NCI-H524 (cell line): Measurements from ENCODE around the gene RALA.

Source experiments
- DNase-seq, 2 experiments: peaks; one replicate each; lab custom pipeline; 2025; lab: John Stamatoyannopoulos, UW

The RALA gene

DNA sequence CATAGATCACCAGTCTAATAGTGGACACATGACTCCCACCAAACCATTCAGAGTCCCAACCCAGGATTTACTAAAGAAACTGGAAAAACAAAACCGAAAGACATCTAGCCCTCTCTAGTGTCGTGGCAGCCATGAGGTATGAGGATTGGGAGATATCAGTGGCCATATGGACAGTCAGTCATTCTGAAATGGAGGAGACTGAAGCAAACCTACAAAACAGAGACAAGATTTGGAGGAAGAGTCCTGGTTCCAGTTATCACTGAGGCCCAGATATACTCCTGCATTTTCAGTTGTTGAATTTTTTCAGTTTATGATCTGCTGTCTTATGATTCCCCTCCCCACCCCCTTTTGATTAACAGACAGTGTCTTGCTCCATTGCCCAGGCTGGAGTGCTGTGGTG is 9.1 kb upstream of the RALA start:
- no peak for DNase-seq

DNA sequence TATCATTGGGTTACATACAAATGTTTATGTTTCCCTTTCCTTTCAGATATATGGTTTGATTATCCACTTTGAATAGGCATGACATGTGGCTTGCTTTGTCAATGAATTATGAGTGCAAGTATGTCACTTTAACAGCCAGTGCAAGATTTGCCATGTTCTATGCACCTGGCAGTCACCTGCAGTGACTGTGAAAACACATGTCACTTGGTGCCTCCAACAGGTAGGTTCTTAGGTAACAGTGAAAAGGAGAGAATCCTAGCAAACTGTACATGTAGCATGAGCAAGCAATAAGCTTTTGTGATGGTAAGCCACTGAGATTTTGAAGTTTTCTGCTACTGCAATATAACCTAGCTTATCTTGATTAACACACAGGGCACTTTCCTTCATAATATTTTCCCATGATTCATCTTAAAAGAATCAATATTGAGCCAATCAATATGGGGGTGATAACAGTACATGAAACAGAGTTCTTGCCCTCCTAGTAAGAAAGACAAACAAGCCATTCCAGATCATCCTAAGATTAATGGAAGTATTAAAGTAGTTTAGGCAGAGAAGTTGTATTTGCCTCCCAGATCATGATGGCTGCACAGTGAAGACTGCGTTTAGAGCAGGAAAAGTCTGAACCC is 7.9 kb upstream of the RALA start:
- DNase-seq, result no peak

DNA sequence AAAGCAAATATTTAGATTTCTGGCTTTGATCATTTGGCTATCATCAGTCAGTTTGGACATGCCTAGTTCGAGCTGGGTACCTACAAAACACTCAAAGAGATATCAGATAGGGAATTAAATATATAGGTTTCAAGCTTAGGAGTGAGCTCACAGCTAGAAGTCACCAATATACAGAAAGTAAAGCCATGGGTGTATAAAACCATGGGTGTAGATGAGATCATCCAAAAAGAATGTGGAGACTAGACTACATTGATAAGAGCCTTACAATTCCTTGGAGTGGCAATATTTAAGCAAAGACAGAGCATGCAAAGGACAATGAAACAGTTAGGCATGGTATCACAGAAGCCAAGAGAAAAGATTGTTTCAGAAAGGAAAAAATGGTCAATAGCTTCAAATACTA is 7.2 kb upstream of the RALA start:
- no peak for DNase-seq

DNA sequence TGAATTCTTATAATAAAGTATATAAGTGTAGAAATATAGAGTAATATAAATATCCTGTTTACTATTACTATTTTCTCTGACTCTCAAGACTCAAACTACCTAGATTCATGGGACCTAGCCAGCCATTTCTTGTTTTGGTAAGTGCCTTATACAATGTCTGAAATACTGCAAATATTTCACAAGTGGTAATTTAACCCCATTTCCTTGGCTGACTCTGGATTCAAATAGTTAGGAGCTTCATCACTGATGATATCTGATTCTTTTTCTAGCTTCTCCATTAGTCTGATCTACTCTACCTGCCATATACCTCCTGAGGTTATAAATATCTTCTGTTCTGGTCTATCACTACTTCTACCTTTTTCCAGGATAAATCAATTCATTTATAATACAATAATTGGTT is 6.4 kb upstream of the RALA start:
- no peak for DNase-seq

GRCh38 chr7:39618868-39619267 is 4.5 kb upstream of the RALA start:
- no peak for DNase-seq

GRCh38 chr7:39620486-39620885 is 2.9 kb upstream of the RALA start:
- no peak for DNase-seq

DNA sequence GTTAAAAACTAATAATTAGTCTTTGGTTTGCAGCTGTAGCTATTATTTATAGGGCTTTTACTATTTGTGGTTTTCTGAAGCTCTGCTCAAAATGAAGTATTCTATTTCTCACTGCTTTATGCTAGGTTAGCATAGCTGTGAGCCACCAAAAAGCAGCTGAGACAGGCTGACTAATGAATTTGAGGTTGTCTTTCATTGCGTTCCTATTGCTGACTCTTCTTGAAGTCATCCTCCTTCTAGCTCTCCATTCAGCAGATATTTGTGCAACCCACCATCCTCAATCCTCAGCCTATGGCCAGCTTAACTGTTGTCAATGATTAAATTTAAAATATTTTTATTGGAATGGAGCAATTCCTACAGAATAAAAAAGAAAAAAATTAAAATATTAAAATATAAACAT is 2.1 kb upstream of the RALA start:
- DNase-seq, result no peak

DNA sequence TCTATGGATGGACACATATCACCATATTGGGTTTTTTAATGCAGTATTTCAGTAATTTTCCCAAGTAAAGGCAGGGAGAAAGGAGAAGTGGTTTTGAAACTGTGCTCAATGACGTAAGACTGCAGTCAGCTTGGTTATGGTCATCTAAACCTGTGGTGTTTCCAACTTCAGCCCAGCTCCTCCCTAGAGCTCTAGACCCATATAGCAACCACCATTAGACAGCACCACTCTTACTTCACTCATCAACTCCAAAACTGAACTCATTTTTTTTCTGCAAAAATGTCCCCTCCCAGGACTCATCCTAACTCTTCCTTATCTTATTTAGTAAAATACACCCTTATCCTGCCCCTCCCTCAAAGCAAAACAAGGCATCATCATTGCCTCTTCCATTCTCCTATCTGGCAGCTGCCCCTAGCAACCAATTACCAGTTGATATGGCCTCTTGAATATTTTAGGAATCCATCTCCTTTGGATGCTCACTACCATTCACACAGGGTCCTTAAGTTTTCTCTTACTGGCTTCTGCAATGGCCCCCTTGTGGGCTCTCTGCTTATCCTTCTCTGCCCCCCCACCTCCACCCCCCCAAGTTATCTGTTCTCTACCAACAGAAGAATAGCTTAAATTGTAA is 1.5 kb upstream of the RALA start:
- no peak for DNase-seq

- DNase-seq, result no peak
These were observed 763 bp upstream of the RALA start for GRCh38 chr7:39622609-39623008.

DNA sequence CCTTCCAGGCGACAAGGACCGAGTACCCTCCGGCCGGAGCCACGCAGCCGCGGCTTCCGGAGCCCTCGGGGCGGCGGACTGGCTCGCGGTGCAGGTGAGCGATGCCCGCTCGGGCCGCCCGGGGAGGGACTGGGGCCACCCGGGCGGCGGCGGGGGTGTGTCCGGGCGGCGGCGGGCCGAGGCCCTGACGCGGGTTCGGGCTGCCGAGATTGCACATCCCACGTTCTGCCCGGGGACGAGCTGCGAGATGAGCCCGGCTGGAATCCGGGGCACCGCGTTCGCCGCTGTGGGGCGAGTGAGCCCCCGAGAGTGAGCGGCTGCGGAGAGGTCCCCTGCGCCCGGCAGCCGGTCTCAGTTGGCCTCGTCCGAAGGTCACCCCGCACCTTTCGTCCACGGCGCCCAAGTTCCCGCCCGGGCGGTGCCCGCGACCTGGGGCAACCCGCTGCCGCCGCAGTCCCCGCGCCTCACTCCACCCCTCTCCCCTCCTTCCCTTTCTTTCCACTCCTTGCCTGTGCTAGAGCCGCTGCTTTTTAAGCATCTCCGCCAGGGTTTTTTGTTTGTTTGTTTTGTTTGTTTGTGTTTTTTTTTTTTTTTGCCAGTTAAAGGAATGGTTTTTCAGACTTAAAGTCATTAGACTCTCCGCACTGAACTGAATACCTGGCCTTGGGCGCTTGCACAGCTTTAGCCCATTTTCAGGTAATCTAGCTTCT is 515 bp downstream of the RALA start:
- DNase-seq, result peak in 1 of 2 experiments; percentile 31

DNA sequence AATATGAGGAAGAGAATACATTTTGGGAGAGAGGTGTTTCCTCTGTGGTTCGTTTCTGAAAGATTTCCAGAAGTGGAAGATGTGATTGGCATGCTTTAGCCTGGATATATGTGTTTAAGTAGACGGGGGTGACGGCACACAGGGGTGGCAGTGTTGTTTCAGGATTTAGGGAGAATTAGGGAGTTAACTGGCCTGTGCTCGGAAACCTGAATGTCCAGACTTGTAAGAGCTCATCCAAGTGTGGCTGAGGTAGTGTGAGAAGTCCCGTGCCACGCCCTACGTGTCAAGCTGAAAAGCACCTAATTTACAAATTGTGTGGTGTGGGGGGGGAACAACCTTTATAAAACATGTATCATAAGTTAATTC is 1.1 kb downstream of the RALA start:
- DNase-seq, result peak; percentile 27 to 57

DNA sequence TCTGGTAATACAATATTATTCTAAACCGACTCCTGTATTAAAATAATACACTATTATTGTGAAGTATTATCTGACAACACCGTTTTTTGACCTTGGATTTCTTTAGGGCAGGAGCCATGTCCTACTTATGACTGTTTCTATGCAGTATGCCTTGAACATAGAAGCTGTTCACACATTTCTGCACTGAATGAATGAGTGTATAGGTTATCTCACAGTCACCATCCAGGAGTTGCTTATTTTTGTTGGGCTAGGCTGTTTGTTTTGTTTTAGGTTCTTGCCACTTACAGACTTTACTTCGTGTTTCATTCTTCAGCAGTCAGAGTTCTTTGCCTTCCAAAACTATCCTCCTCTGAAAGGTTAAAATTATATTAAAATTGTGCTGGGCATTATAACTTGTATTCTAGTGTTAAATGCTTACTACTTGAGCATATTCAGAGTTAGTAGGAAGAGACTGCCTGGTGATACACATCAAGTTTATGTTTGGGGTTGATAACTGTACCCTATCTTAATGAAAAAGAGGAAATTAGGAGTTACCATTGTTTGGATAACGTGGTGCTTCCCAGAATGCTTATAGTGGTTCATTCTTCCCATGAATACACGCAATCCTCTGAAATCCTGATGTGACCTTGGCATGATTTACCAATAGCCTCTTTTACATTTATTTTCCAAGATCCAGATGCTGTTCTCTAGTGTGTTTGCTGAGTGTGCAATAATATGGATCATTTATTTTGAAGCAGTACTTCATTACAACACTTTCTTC is 1.7 kb downstream of the RALA start:
- DNase-seq, result no peak

DNA sequence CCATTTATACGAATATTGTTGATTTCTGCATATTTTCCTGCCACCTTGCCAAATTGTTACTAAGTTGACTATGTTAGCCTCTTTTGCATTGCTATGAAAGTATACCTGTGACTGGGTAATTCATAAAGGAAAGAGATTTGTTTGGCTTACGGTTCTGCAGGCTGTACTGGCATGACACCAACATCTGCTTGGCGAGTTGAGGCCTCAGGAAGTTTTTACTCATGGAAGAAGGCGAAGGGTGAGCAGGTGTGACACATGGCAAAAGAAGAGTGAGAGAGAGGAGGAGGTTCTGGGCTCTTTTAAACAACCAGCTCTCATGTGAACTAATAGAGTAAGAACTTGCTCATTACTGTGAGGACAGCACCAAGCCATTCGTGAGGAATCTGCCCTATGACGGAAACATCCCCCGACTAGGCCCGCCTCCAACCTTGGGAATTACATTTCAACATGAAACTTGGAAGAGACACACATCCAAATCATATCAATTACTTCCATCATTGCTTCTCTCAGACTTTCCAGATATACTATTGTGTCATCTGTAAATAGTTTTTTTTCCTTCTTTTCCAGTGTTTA is 8.4 kb downstream of the RALA start:
- DNase-seq, result no peak

DNA sequence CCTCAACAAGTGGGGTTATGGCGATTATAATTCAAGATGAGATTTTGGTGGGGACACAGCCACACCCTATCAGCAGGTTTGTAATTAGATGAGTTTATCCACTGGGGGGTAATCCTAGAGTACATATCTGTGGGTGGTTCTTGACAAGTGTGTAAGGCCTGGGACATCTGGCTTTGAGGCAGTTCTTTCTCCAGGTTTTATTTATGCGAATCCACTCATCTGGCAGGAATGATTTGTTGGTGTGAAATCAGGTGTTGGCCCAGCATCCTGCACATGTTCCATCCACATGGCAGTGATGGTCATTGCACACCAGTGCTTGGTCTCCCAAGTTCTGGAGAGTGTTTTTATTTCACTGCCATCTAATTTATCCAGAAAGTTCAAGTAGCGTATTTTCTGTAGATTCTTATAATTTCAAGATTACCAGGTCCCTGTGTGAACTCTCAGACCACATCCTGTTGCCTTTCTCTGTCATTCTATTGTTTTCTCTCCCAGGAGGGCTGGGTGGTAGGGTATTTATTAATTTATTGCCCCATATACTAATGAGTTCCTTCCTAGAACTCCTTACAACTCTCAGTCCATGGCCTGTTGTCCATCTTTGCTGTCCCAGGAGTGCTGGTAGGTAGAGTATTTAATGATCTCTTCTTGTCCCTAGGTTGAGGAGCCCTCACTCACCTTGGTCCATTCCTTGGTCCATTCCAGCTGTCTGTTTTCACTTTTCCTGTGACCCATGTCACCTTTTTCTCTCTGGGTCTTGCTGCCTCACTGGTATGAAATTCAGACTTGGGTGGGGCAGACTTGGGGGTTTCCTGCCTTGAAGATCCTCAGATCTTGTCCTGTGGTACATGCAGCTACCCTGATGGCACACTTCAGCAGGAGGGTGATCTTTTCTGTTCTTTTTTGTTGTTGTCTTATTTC is 10.4 kb downstream of the RALA start:
- peak in 1 of 2 experiments; percentile 4 for DNase-seq

- no peak for DNase-seq
These were observed 11.1 kb downstream of the RALA start for GRCh38 chr7:39634478-39634805.

DNA sequence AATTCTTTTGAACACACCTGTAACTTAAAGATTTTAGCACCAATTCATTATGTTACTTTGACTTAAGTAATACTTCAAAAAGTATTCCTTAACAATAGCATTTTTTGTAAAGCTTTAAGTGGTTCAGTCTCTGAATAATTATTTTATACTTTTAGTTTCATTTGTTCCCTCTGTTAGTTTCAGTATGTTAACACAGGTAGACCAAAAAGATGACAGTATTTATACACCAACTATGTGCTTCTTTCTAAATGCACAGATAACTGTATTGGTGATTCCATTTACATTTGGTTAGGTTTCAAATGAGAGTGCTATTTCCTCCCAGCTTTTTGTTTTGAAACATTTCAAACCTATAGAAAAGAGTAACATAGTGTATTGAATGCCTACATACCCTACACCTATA is 14.0 kb downstream of the RALA start:
- DNase-seq, result no peak

GRCh38 chr7:39637963-39638485 is 14.7 kb downstream of the RALA start:
- DNase-seq, result no peak

- no peak for DNase-seq
These were observed 19.5 kb downstream of the RALA start for GRCh38 chr7:39642896-39643295.

DNA sequence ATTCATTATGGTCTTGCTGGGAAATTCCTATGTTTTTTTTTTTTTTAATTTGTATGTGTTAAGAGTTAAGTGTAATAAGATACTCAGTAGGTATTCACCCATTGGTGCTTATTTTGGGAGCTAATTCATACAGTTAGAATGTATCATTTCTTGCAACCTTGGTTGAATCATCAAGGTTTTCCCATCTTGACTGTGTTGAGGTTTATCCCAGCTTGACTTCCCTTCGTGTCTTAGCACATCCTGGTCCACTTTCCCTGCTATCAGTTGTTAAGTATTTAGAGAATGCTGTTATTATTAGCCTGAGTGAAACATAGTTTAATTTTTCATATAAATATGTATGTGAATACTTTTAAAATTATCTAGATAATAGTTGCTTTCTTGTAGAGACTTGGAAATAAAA is 20.8 kb downstream of the RALA start:
- no peak for DNase-seq

- no peak for DNase-seq
These were observed 22.4 kb downstream of the RALA start for GRCh38 chr7:39645482-39646407.
